K562 (cell line): ENCODE data around the gene LIX1L. TPM values are rescaled to one million over a fixed set of nuclear protein-coding genes. Genes with fewer than 3 reads are reported as not detected.
A peak's percentile ranks its signal among the peaks of the same experiment; 100 is the strongest.

Experiments
- ARID4B ChIP-seq: sonication (generic); formaldehyde crosslinking; IDR thresholded peaks from 2 replicates; pipeline ENCODE4 v1.8.0; 2022; ENCODE audit warnings: mild to moderate bottlenecking, missing genetic modification reagents
- EWSR1 ChIP-seq: fragments of 450-650 bp; IDR thresholded peaks from 2 replicates; pipeline ENCODE4 v1.6.1; 2018; ENCODE audit warnings: borderline replicate concordance, mild to moderate bottlenecking, low read depth, moderate library complexity; ENCODE audit not compliant: partially characterized antibody
- HDAC2 ChIP-seq: fragments of 450-650 bp; IDR thresholded peaks from 2 replicates; pipeline ENCODE4 v1.6.1; 2016; ENCODE audit warnings: mild to moderate bottlenecking
- LCOR ChIP-seq: sonication (generic); formaldehyde crosslinking; IDR thresholded peaks from 2 replicates; pipeline ENCODE4 v1.8.0; 2022; ENCODE audit warnings: mild to moderate bottlenecking, missing genetic modification reagents
- MEIS2 ChIP-seq: fragments of 450-650 bp; IDR thresholded peaks from 2 replicates; pipeline ENCODE4 v1.6.1; 2014; ENCODE audit warnings: mild to moderate bottlenecking; ENCODE audit not compliant: partially characterized antibody
- NFIX ChIP-seq: fragments of 250-450 bp; sonication (Bioruptor Pico); IDR thresholded peaks from 2 replicates; pipeline ENCODE4 v1.4.0; 2020; ENCODE audit warnings: low read depth, mild to moderate bottlenecking, moderate library complexity
- NR2F6 ChIP-seq: fragments of 450-650 bp; formaldehyde crosslinking; IDR thresholded peaks from 2 replicates; pipeline ENCODE4 v1.4.0; 2020; ENCODE audit warnings: mild to moderate bottlenecking
- PHF8 ChIP-seq: fragments of 200-600 bp; sonication (generic); IDR thresholded peaks from 2 replicates; pipeline ENCODE4 v1.6.1; 2012; ENCODE audit warnings: mixed run types, mild to moderate bottlenecking, inconsistent platforms, low read length, moderate library complexity, borderline replicate concordance
- PKNOX1 ChIP-seq: fragments of 450-650 bp; IDR thresholded peaks from 2 replicates; pipeline ENCODE4 v1.6.1; 2016
- POLR2AphosphoS2 ChIP-seq: IDR thresholded peaks from 2 replicates; pipeline ENCODE4 v1.6.1; 2012; ENCODE audit warnings: low read length, improper control_type of control experiment
- SIN3A ChIP-seq, 2 experiments: fragments of 150-350 bp in 1 of 2; IDR thresholded peaks; 2 replicates each; pipeline ENCODE4 v1.6.1; 2011 to 2016; ENCODE audit warnings: borderline replicate concordance in 2 of 2, low read depth in 2 of 2, low read length in 2 of 2, mild to moderate bottlenecking in 2 of 2, moderate library complexity in 2 of 2; ENCODE audit not compliant: control insufficient read depth in 1 of 2
- SNAPC5 ChIP-seq: fragments of 250-450 bp; sonication (Bioruptor Pico); IDR thresholded peaks from 2 replicates; pipeline ENCODE4 v1.8.0; 2021; ENCODE audit warnings: moderate library complexity, mild to moderate bottlenecking, inconsistent platforms
- STAT5A ChIP-seq: IDR thresholded peaks from 2 replicates; pipeline ENCODE4 v1.6.1; 2012; ENCODE audit warnings: low read length, inconsistent platforms, borderline replicate concordance
- TCFL5 ChIP-seq: fragments of 250-450 bp; sonication (Bioruptor Pico); conservative IDR thresholded peaks from 2 replicates; pipeline ENCODE4 v1.6.1; 2021; ENCODE audit warnings: mild to moderate bottlenecking, moderate library complexity, matching md5 sums
- ZBTB7A ChIP-seq: IDR thresholded peaks from 2 replicates; pipeline ENCODE4 v1.6.1; 2011; ENCODE audit warnings: low read depth, mild to moderate bottlenecking, low read length, moderate library complexity, borderline replicate concordance; ENCODE audit not compliant: control insufficient read depth
- ZHX1 ChIP-seq: fragments of 150-350 bp; conservative IDR thresholded peaks from 2 replicates; pipeline ENCODE4 v1.6.1; 2014; ENCODE audit warnings: low read length
- ZNF551 ChIP-seq: fragments of 250-450 bp; sonication (Bioruptor Pico); IDR thresholded peaks from 2 replicates; pipeline ENCODE4 v1.5.0; 2021; ENCODE audit warnings: mild to moderate bottlenecking, moderate library complexity
- ZNF696 ChIP-seq: fragments of 250-450 bp; sonication (Bioruptor Pico); conservative IDR thresholded peaks from 2 replicates; pipeline ENCODE4 v1.4.0; 2020; ENCODE audit warnings: mild to moderate bottlenecking, moderate library complexity
- polyA plus RNA-seq, 8 experiments: library from polyadenylated mRNA; depleted of rRNA in 4 of 8; stranded (reverse) in 5 of 8; unstranded in 3 of 8; fragments of >200 nt; fragmentation: Nextera tagmentation in 2 of 8; fragmentation: Illumina TruSeq in 1 of 8; extraction: Ambion mirVana in 2 of 8; extraction: Trizol in 1 of 8; gene quantifications; 2 replicates each; pipeline versions ENCODE4 v1.2.1 to v1.2.3, GENCODE V29; 2011 to 2014; ENCODE audit warnings: inconsistent platforms in 1 of 8, missing spikeins in 1 of 8
- total RNA-seq, 7 experiments: library from RNA; depleted of rRNA in 6 of 7; stranded (reverse); fragments of >200 nt in 6 of 7; fragmentation: Illumina TruSeq in 2 of 7; extraction: Trizol in 2 of 7; gene quantifications; 2 replicates each; pipeline versions ENCODE4 v1.2.1 to v1.2.3, GENCODE V29; 2011 to 2021; ENCODE audit warnings: low replicate concordance in 1 of 7

Gene LIX1L
- total and polyA plus RNA-seq, 9 of the 15 experiments (the other 6 are each of a cell fraction or from before 2014, with no cell fraction given), result 4.6 to 26.5 (median 12.5) TPM

GRCh38 chr1:145991735-145992412 is 34.1 kb upstream of the LIX1L start (continued):
- TF ChIP-seq ARID4B, result no peak
- peak; percentile 93 for TF ChIP-seq EWSR1
- no peak for TF ChIP-seq ZHX1
- no peak; the same call in 1 of the 2 replicates for TF ChIP-seq STAT5A
- TF ChIP-seq SIN3A (IDR thresholded peaks at IDR 0.05; ENCODE audit: borderline replicate concordance in 2 of 2, control insufficient read depth in 1 of 2, low read depth in 2 of 2, low read length in 2 of 2), result peak in 1 of 2 experiments; percentile 93; a peak in 2 of 4 replicates
- TF ChIP-seq ZNF696 (CRISPR knock-in tag), result peak; percentile 88
- TF ChIP-seq ZNF551 (CRISPR knock-in tag), result peak; percentile 97
- peak; percentile 67 for TF ChIP-seq NR2F6 (CRISPR knock-in tag)
- no peak for TF ChIP-seq SNAPC5 (CRISPR knock-in tag)
- TF ChIP-seq HDAC2, result no peak
- TF ChIP-seq LCOR (CRISPR knock-in tag), result no peak
- no peak for TF ChIP-seq MEIS2
- peak; percentile 99 for TF ChIP-seq POLR2AphosphoS2
- TF ChIP-seq TCFL5 (CRISPR knock-in tag), result peak; percentile 75
- TF ChIP-seq PKNOX1, result no peak
- no peak for TF ChIP-seq ZBTB7A
- TF ChIP-seq PHF8, result no peak
- TF ChIP-seq NFIX (CRISPR knock-in tag), result no peak
